Heart left ventricle (tissue), 13 donors: ENCODE results near the gene FBXW7.

Experiments used
- CTCF ChIP-seq, 12 donors: fragments of 200-600 bp; sonication (generic) in 4 of 12; IDR thresholded peaks; one replicate each; pipeline versions ENCODE4 v1.5.0 to v1.8.0; 2018 to 2022; ENCODE audit warnings: antibody characterized with exemption in 12 of 12, mild to moderate bottlenecking in 5 of 12
- POLR2A ChIP-seq, 2 donors: fragments of 450-650 bp; IDR thresholded peaks; one replicate each; pipeline ENCODE4 v1.6.1; 2017; ENCODE audit warnings: antibody characterized with exemption in 2 of 2, mild to moderate bottlenecking in 2 of 2, moderate library complexity in 2 of 2
- donor health status: ischemic (EF 13 %, LVEDD 7.1; RV severe dilation, severe dysfunction).
- donor health status: DM: no; HTN: yes; CAD: no.
- donor health status: DM: no; HTN: no; CAD: no.
- donor health status: ischemic (EF 25% LVEDD 6.9; RV normal size, moderate dysfunction).
- donor health status: ischemic (EF 25% LVEDD 5.7; RV mildly dilated, moderate dysfunction).
- donor health status: ischemic (EF 35%, LVEDD 5.7; RV mildly dilated, moderate dysfunction).
- donor health status: nonischemic (EF 11% LVEDD 7.7; RV severe dilation, severe dysfunction).
- donor health status: DM: yes; HTN: yes; CAD: no.
- donor health status: PGD.
- donor health status: ischemic (EF 29% LVEDD 5.4; RV normal size, mild dysfunction).
- donor health status: nonischemic (EF 23%, LVEDD 6.1; RV moderate dilation, normal function).

GRCh38 chr4:152340818-152341217 is 195.1 kb downstream of the FBXW7 start:
- TF ChIP-seq CTCF (IDR thresholded peaks at IDR 0.05) (no peak), POLR2A (IDR thresholded peaks at IDR 0.05) (no peak)
